ENCODE data around the gene IRAK4.

The IRAK4 gene

DNA sequence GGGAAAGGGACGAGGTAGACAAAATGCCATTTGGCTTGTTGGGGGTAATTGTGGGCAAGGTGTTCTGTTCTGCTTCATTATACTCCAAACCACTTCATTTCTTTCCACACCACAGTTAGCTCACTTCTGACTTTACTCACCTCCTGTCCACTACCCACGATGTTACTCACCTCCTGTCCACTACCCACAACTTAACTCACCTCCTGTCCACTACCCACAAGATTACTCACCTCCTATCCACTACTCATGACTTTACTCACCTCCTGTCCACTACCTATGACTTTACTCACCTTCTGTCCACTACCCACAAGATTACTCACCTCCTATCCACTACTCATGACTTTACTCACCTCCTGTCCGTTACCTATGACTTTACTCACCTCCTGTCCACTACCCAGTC is 57.4 kb downstream of the IRAK4 start:
- no peak overlapping the region for H3K4me3 ChIP-seq (ENCODE audit: low read depth, low read length)
- TF ChIP-seq, protein P1, sequence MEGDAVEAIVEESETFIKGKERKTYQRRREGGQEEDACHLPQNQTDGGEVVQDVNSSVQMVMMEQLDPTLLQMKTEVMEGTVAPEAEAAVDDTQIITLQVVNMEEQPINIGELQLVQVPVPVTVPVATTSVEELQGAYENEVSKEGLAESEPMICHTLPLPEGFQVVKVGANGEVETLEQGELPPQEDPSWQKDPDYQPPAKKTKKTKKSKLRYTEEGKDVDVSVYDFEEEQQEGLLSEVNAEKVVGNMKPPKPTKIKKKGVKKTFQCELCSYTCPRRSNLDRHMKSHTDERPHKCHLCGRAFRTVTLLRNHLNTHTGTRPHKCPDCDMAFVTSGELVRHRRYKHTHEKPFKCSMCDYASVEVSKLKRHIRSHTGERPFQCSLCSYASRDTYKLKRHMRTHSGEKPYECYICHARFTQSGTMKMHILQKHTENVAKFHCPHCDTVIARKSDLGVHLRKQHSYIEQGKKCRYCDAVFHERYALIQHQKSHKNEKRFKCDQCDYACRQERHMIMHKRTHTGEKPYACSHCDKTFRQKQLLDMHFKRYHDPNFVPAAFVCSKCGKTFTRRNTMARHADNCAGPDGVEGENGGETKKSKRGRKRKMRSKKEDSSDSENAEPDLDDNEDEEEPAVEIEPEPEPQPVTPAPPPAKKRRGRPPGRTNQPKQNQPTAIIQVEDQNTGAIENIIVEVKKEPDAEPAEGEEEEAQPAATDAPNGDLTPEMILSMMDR (IDR thresholded peaks at IDR 0.05; ENCODE audit: low read depth, low read length) = no peak

DNA sequence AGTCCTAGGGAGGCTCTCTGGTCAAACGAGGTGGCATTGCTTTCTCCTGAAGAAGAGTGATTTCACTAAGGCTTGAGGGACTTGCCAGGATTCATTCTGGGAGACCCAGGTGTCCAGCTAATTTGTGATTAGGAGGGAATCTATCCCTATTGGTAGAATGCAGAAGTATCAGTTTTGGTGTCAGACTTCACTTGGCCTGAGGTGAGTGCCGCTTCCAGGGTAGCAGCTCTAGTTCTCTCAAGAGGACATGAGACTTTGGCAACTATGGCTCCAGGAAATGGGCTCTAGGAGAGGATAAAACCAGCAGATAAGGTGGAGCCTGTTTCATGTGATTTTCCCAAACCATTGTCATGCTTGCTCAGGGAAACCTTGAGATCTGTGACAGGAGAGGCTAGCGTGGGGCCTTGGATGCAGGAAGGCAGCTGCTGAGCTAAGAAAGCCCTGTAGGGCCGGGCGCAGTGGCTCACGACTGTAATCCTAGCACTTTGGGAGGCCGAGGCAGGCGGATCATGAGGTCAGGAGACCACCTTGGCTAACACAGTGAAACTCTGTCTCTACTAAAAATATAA is 65.5 kb downstream of the IRAK4 start:
- TF ChIP-seq, protein P1 (IDR thresholded peaks at IDR 0.05; ENCODE audit: low read depth, low read length) = no peak
- no peak overlapping the region for H3K4me3 ChIP-seq (ENCODE audit: low read depth, low read length)

DNA sequence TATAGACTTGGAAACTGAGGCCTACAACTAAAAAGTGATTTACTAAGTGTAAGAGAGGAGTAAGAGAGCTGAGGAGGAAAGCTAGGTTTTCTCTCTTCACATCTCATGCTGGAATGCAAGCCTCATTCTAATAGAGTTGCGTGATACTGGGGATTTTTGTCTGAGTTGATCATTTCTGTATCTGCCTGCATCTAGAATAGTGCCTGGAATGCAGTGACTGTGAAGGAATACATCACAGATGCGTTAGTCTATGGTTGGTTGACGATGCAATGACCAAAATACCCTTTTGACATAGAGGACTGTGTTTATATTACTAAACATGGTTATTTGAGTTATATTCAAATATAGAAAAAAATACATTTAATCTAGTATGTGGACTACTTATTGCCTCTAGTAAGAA is 67.9 kb downstream of the IRAK4 start:
- H3K4me3 ChIP-seq (ENCODE audit: low read depth, low read length) = no peak overlapping the region
- TF ChIP-seq, protein P1 (IDR thresholded peaks at IDR 0.05; ENCODE audit: low read depth, low read length) = no peak

DNA sequence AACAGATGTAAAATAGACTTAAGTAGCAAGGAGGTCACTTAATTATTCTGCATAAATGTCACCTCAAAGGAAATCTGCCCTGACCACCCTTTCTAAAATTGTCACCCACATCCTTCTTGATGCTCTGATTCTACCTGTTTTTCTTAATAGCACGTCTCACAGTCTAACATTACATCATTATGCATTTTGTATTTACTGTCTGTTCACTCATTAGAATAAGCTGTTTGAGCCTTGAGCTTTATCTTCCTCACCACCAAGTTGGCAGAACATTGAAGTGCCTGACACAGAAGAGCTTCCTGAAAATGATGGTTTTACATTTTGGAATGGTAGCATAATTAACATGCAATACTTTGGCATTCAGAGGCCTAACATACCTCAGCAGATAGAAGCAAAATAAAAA is 68.3 kb downstream of the IRAK4 start:
- TF ChIP-seq, protein P1 (IDR thresholded peaks at IDR 0.05; ENCODE audit: low read depth, low read length) = no peak
- no peak overlapping the region for H3K4me3 ChIP-seq (ENCODE audit: low read depth, low read length)

GRCh38 chr12:43832463-43833168 is 73.9 kb downstream of the IRAK4 start:
- TF ChIP-seq, protein P1 (IDR thresholded peaks at IDR 0.05; ENCODE audit: low read depth, low read length) = no peak
- H3K4me3 ChIP-seq (ENCODE audit: low read depth, low read length) = no peak overlapping the region

DNA sequence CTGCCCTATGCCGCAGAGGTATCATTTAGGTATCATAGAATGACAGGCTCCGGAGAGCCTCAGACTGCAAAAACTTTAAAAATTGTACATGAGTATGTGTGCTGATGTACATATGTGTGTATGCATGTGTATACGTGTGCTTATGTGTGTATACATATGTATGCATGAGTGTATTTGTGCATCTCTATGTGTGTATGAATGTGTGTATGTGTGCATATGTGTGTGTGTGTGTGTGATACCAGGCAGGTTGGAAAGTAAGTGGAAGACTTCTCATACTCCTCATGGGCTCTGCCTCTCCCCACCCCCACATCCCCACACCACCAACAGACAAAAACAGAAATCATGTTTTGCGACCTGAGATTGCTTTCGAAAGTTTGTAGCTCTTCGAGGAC is 76.5 kb downstream of the IRAK4 start:
- TF ChIP-seq, protein P1 (IDR thresholded peaks at IDR 0.05; ENCODE audit: low read depth, low read length) = no peak
- H3K4me3 ChIP-seq (ENCODE audit: low read depth, low read length) = peak overlapping the region; percentile 72

DNA sequence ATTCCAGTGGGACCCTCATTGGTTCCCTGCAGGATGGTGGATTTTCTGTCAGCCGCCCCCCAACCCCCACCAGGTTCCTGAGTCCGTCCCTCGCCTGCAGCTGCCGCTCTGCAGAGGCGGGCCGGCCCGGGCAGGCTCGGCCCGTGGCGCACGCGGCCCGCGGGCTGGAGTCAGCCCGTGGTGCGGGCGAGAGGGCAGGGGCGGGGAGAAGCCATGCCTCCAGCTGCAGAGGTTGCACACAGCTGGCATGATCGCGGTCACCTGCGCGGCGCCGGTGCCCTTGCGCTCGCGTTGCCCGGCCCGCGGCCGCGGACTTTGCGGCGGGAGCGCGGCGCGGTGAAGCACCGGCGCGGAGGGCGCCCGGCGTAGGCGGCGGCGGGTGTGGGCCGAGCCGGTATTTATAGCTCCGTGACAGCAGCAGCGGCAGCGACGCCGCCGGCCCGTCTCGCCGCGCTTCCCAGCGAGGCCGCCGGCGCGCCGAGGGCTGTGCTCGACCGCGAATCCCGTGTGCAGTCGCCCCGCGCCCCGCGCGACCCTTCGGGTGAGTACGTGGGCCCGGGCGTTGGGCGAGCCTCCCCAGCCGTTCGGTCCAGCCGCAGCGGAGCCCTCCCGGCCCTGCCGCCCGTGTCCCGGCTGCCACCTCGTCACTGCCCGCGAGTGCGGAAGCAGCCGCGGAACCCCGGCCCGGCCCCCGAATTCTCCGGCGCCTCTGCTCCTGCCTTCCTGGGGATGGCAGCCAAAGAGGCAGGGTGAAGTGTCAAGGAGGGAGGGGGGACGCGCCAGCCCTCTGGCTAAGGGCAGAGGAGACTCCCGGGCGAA is 77.1 kb downstream of the IRAK4 start, which contains the start of gene TMEM117:
TMEM117 (plus strand) TSS at position 426 of the 819 bp plus-strand sequence.
- peak within 1 kb of the TSS; percentile 72 for H3K4me3 ChIP-seq (ENCODE audit: low read depth, low read length)

More for the DNA sequence above, 77.1 kb downstream of the IRAK4 start, which contains the start of gene TMEM117:
- TF ChIP-seq, protein P1 (IDR thresholded peaks at IDR 0.05; ENCODE audit: low read depth, low read length) = no peak
